SH-SY5Y (cell line): Measurements from ENCODE around the gene SECISBP2L.

Experiments used
- GATA2 ChIP-seq: IDR thresholded peaks from 2 replicates; pipeline ENCODE4 v1.6.1; 2011; ENCODE audit warnings: mild to moderate bottlenecking, low read depth, low read length
- GATA3 ChIP-seq: IDR thresholded peaks from 2 replicates; pipeline ENCODE4 v1.6.1; 2011; ENCODE audit warnings: low read depth, mild to moderate bottlenecking, low read length, moderate library complexity

SECISBP2L gene

GRCh38 chr15:48989170-48989569 is 57.1 kb downstream of the SECISBP2L start:
- TF ChIP-seq GATA2, result no peak
- TF ChIP-seq GATA3, result no peak

GRCh38 chr15:48987142-48987541 is 59.1 kb downstream of the SECISBP2L start:
- TF ChIP-seq GATA3, result no peak
- TF ChIP-seq GATA2, result no peak

- TF ChIP-seq GATA3, result no peak
- no peak for TF ChIP-seq GATA2
These were observed 60.0 kb downstream of the SECISBP2L start for GRCh38 chr15:48986240-48986639.

GRCh38 chr15:48985516-48985915 is 60.7 kb downstream of the SECISBP2L start:
- TF ChIP-seq GATA2 (no peak), GATA3 (no peak)

- TF ChIP-seq GATA2 (no peak), GATA3 (no peak)
These were observed 61.4 kb downstream of the SECISBP2L start for GRCh38 chr15:48984811-48985352.

- TF ChIP-seq GATA3, result no peak
- TF ChIP-seq GATA2, result no peak
These were observed 62.1 kb downstream of the SECISBP2L start for GRCh38 chr15:48984021-48984710.

GRCh38 chr15:48983300-48983699 is 62.9 kb downstream of the SECISBP2L start:
- no peak for TF ChIP-seq GATA2
- TF ChIP-seq GATA3, result no peak

GRCh38 chr15:48981941-48982340 is 64.3 kb downstream of the SECISBP2L start:
- TF ChIP-seq GATA2, result no peak
- no peak for TF ChIP-seq GATA3

DNA sequence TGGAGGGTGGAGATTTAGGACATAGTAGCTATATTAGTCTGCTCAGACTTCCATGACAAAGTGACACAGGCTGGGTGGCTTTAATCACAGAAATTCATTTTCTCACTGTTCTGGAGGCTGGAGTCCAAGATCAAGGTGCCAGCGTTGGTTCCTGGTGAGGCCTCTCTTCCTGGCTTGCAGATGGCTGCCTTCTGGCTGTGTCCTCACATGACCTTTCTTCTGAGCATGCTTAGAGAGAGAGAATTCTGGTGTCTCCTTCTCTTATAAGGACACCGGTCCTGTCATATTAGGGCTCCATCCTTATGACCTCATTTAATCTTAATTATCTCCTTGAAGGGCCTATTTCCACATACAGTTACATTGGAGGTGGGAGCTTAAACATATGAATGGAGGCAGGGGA is 67.6 kb downstream of the SECISBP2L start:
- TF ChIP-seq GATA2, result no peak
- TF ChIP-seq GATA3, result no peak

DNA sequence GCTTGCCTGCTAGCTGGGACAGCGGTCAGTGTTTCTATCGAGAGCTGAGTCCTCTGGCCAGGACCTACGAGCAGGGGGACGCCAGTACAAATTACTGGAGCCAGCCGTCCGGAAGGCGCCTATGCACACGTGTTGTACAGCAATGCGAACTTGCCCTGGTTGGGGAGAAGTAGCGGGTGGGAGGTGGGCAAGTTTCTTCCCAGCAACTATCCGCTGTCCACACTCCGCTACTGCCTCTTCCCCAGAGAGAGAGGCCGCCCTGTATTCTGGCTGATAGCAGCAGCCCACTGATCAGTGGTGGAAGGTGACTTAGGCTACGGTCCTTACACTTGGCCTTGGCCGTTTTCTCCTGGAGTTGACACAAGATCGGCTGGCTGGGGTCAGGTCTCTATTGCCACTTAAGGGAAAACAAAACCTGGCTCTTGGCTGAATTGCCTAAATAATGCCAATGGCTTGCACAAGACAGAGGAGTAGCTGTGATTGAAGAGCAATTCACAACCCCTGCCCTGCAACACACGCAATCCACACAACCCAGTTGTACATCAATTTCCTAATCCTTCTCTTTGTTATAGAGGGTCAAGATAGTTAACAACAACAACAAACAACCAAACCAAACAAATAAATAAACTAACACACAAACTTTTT is 69.7 kb downstream of the SECISBP2L start:
- no peak for TF ChIP-seq GATA2
- no peak for TF ChIP-seq GATA3

- TF ChIP-seq GATA3 (no peak), GATA2 (peak; percentile 53)
These were observed 70.5 kb downstream of the SECISBP2L start for GRCh38 chr15:48975472-48976419.

- TF ChIP-seq GATA3 (no peak), GATA2 (no peak)
These were observed 71.4 kb downstream of the SECISBP2L start for GRCh38 chr15:48974882-48975281.

- no peak for TF ChIP-seq GATA2
- no peak for TF ChIP-seq GATA3
These were observed 73.3 kb downstream of the SECISBP2L start for GRCh38 chr15:48972750-48973503.
